ENCODE data around the gene C1QTNF1. TPM values are rescaled to one million over a fixed set of nuclear protein-coding genes. Genes with fewer than 3 reads are reported as not detected.

Gene C1QTNF1
- total and polyA plus RNA-seq, 2 donors (not counting 3 experiments of a cell fraction or from before 2014, with no cell fraction given), result 2.5 to 4.0 TPM

DNA sequence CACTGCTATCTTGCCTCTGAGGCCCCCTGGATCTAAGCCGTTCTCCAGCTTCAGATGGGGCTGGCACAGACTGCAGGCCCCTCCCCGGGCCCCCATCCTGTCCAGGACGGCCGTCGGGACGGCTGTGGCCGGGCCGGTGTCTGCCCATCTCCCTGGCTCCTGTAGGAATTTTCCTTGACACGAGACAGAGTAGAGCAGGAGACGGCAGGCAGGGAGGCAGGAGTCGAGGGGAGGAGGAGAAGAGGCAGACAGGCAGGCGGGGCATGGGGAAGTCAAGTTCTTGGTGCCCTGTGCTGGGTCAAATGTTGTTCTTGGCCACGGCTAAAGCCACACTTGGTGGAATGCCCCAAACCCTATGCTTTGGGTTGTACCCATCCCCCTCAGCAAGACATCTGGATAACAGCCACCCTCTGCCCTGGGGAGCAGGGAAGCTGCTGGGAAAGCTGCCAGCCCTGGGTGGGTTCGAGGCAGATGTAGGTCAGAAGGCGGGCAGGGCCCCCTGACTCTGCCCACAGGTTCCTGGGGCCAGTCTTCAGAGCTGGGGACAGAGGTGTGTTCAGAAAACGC is 4.0 kb downstream of the C1QTNF1 start:
- H2AFZ ChIP-seq (ENCODE audit: low read depth, low read length), result no peak overlapping the region
- TF ChIP-seq POLR2AphosphoS5 (IDR thresholded peaks at IDR 0.05; ENCODE audit: insufficient read depth, low read depth, low read length) (no peak), GATA2 (IDR thresholded peaks at IDR 0.05; ENCODE audit: insufficient read depth, insufficient read length, low read depth, low read length) (no peak), EZH2 (IDR thresholded peaks at IDR 0.05; ENCODE audit: borderline replicate concordance, low read depth, low read length, severe bottlenecking) (no peak), POLR2A (IDR thresholded peaks at IDR 0.05; ENCODE audit: low read depth, low read length) (no peak), MYC (IDR thresholded peaks at IDR 0.05; ENCODE audit: low read depth, low read length) (no peak)
- no TSS peak for BruUV-seq (replicated peaks)
- dilution Hi-C loops (cut with MboI; ENCODE audit: extremely low pct_ligation_motif_present, low sequenced_read_pairs), result no loop called here
- H3K9me3 ChIP-seq (replicated peaks; ENCODE audit: control insufficient read depth, insufficient read depth, low read length), result no peaks in the 10 kb centered on the region
- H3K9ac ChIP-seq (replicated peaks; ENCODE audit: extremely low read depth, insufficient read depth, low read length), result no peak overlapping the region
- CTCF ChIA-PET, result interaction anchor here (0.5 to 6.2 kb wide), 7 partner anchors 7 to 373 kb away, joined by 3 to 91 read pairs (median 6); partner anchors contain the start of gene CANT1
- H4K20me1 ChIP-seq (replicated peaks; ENCODE audit: control insufficient read depth, extremely low read depth, insufficient read depth, low read length), result no peaks in the 10 kb centered on the region
- H3K4me2 ChIP-seq (ENCODE audit: insufficient read depth, low read length), result no peak overlapping the region
- H3K27ac ChIP-seq (ENCODE audit: insufficient read depth, low read depth, low read length), result no peak overlapping the region
- H3K4me1 ChIP-seq (ENCODE audit: control insufficient read depth, extremely low read depth, insufficient read depth, low read length), result peaks cover 28% of the 10 kb centered on the region
- peaks cover 0 to 20% of the 10 kb centered on the region in 2 experiments for H3K27me3 ChIP-seq (ENCODE audit: control insufficient read depth in 2 of 2, insufficient read depth in 2 of 2, low read length in 2 of 2)
- DNase-seq (ENCODE audit: low read depth, low spot score) (no peak), FAIRE-seq (peak; percentile 38)
- intact Hi-C loops (cut with micrococcal nuclease), result loop anchor here (1.0 kb wide), 2 partner anchors 8 to 9 kb away; no protein-coding TSS in a partner anchor
- no peaks in the 10 kb centered on the region for H3K36me3 ChIP-seq (ENCODE audit: control insufficient read depth in 2 of 2, extremely low read depth in 1 of 2, insufficient read depth in 2 of 2, low read length in 2 of 2)
- POLR2A ChIA-PET, result no interaction called here
- no peaks in the 10 kb centered on the region for H3K79me2 ChIP-seq (ENCODE audit: control insufficient read depth, insufficient read depth, low read length)
- no peaks in the 10 kb centered on the region for H3K9me1 ChIP-seq (replicated peaks; ENCODE audit: control insufficient read depth, extremely low read depth, insufficient read depth, low read length)
- H3K4me3 ChIP-seq (replicated peaks in 1 of 3; ENCODE audit: insufficient read depth in 1 of 3, low read depth in 1 of 3, low read length in 3 of 3), result no peak overlapping the region

DNA sequence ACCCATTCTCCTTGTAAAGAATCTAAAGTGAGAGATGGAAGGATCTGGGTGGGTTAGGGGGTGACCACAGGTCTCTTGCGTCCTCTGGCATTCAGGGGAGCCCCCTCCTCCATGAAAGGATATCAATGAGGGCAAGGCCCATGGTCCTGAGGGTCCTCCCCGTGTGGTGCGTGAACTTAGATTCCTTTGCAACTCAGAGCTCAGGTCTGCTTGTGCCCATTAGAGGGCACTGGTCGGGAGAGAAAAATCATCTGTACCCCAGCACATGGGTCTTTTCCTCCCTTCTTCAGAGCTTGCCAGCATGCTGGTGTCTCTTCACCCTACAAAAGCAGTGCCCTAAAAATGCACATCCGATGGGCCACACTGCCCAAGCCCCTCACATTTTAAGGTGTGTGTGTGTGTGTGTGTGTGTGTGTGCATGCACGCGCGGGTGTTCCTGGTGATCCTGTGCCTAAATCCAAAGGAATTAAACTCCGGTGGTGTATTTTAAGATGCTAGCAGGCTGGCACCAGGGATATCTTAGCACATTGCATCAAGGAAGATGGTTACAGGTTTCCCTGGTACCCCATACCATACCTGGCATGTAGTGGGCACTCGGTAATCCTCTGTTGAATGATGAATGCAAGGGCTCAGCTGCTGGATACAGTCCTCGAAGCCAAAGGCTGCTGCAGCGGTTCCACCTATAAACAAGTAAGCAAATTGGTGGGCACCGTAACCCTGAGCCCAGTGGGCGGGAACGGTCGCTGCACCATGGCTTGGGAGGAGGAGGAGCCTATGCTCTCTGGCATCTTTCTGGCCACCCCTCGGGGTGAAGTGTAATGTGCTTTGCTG is 4.7 kb downstream of the C1QTNF1 start:
- Histone ChIP-seq H3K9me3 (replicated peaks; ENCODE audit: control insufficient read depth, insufficient read depth, low read length) (no peaks in the 10 kb centered on the region), H2AFZ (ENCODE audit: low read depth, low read length) (no peak overlapping the region), H4K20me1 (replicated peaks; ENCODE audit: control insufficient read depth, extremely low read depth, insufficient read depth, low read length) (no peaks in the 10 kb centered on the region), H3K27me3 (ENCODE audit: control insufficient read depth in 2 of 2, insufficient read depth in 2 of 2, low read length in 2 of 2) (peaks cover 0 to 20% of the 10 kb centered on the region in 2 experiments), H3K36me3 (ENCODE audit: control insufficient read depth in 2 of 2, extremely low read depth in 1 of 2, insufficient read depth in 2 of 2, low read length in 2 of 2) (no peaks in the 10 kb centered on the region), H3K9me1 (replicated peaks; ENCODE audit: control insufficient read depth, extremely low read depth, insufficient read depth, low read length) (no peaks in the 10 kb centered on the region), H3K4me3 (replicated peaks in 1 of 3; ENCODE audit: insufficient read depth in 1 of 3, low read depth in 1 of 3, low read length in 3 of 3) (no peak overlapping the region), H3K9ac (replicated peaks; ENCODE audit: extremely low read depth, insufficient read depth, low read length) (no peak overlapping the region), H3K79me2 (ENCODE audit: control insufficient read depth, insufficient read depth, low read length) (no peaks in the 10 kb centered on the region), H3K4me1 (ENCODE audit: control insufficient read depth, extremely low read depth, insufficient read depth, low read length) (peaks cover 28% of the 10 kb centered on the region), H3K4me2 (ENCODE audit: insufficient read depth, low read length) (no peak overlapping the region), H3K27ac (ENCODE audit: insufficient read depth, low read depth, low read length) (no peak overlapping the region)
- FAIRE-seq, result peak; percentile 24
- TF ChIP-seq, protein P1, sequence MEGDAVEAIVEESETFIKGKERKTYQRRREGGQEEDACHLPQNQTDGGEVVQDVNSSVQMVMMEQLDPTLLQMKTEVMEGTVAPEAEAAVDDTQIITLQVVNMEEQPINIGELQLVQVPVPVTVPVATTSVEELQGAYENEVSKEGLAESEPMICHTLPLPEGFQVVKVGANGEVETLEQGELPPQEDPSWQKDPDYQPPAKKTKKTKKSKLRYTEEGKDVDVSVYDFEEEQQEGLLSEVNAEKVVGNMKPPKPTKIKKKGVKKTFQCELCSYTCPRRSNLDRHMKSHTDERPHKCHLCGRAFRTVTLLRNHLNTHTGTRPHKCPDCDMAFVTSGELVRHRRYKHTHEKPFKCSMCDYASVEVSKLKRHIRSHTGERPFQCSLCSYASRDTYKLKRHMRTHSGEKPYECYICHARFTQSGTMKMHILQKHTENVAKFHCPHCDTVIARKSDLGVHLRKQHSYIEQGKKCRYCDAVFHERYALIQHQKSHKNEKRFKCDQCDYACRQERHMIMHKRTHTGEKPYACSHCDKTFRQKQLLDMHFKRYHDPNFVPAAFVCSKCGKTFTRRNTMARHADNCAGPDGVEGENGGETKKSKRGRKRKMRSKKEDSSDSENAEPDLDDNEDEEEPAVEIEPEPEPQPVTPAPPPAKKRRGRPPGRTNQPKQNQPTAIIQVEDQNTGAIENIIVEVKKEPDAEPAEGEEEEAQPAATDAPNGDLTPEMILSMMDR (IDR thresholded peaks at IDR 0.05; ENCODE audit: extremely low read depth in 1 of 2, insufficient read depth in 1 of 2, low read depth in 1 of 2, low read length in 2 of 2), result peak; percentile 9 to 13
- no peak for TF ChIP-seq GATA2 (IDR thresholded peaks at IDR 0.05; ENCODE audit: insufficient read depth, insufficient read length, low read depth, low read length)
- intact Hi-C loops (cut with micrococcal nuclease) (loop anchor here (1.0 kb wide), 1 partner anchor 8 kb away; no protein-coding TSS in a partner anchor), dilution Hi-C loops (cut with MboI; ENCODE audit: extremely low pct_ligation_motif_present, low sequenced_read_pairs) (no loop called here)
- no TSS peak for BruUV-seq (replicated peaks)
- POLR2A ChIA-PET, result no interaction called here
- CTCF ChIA-PET, result interaction anchor here (0.5 to 6.2 kb wide), 8 partner anchors 8 to 372 kb away, joined by 3 to 91 read pairs (median 4); partner anchors contain the start of gene CANT1
- no peak for DNase-seq (ENCODE audit: low read depth, low spot score)
